Activated CD4-positive, alpha-beta T cell treated with anti-CD3 and anti-CD28 coated beads for 36 hours (primary cell): ENCODE measurements around the gene THOP1. TPM values are rescaled to one million over a fixed set of nuclear protein-coding genes. Genes with fewer than 3 reads are reported as not detected.

Source experiments
- ATAC-seq: fragments of 200-7000 bp; cut with Tn5 transposase; one replicate; pipeline ENCODE4 v1.10.0; 2021; ENCODE audit warnings: mild to moderate bottlenecking, moderate library complexity
- CTCF ChIA-PET: fragments of 350-600 bp; sonication (Branson Sonifier 250); formaldehyde crosslinking; loops from one replicate; lab custom pipeline; 2021; ENCODE audit warnings: antibody characterized with exemption; lab: Charles Lee
- POLR2A ChIA-PET: fragments of 350-600 bp; sonication (Branson Sonifier 250); formaldehyde crosslinking; loops from one replicate; lab custom pipeline; 2021; ENCODE audit warnings: antibody characterized with exemption, inconsistent platforms; lab: Charles Lee
- DNase-seq: peaks from one replicate; pipeline ENCODE4 v3.0.0-alpha.2; 2020
- H3K27ac Mint-ChIP-seq: one replicate; pipeline ENCODE4 v1.8.0; 2021; ENCODE audit warnings: mixed read lengths
- H3K27me3 Mint-ChIP-seq: one replicate; pipeline ENCODE4 v1.8.0; 2021; ENCODE audit warnings: mixed read lengths
- H3K36me3 Mint-ChIP-seq: one replicate; pipeline ENCODE4 v1.8.0; 2021; ENCODE audit warnings: low read depth, mixed read lengths
- H3K4me1 Mint-ChIP-seq: one replicate; pipeline ENCODE4 v1.8.0; 2021; ENCODE audit warnings: mixed read lengths
- H3K4me3 Mint-ChIP-seq: one replicate; pipeline ENCODE4 v1.8.0; 2021; ENCODE audit warnings: mild to moderate bottlenecking, moderate library complexity, mixed read lengths
- H3K9me3 Mint-ChIP-seq: one replicate; pipeline ENCODE4 v1.8.0; 2021; ENCODE audit warnings: low read depth, mixed read lengths
- intact Hi-C, 2 experiments: fragments of 100-400 bp; cut with DNase I in 1 of 2; cut with micrococcal nuclease in 1 of 2; formaldehyde crosslinking; loops; one replicate each; pipeline versions ENCODE4 v1.14.2 to v1.15.1; 2022 to 2024; cut with DNase I, micrococcal nuclease
- total RNA-seq, 2 experiments: library from RNA; stranded (reverse); gene quantifications; one replicate each; pipeline ENCODE4 v1.2.3, GENCODE V29; 2021

Gene THOP1
- total RNA-seq, 2 experiments from 2014 or later: 135 to 144 TPM

DNA sequence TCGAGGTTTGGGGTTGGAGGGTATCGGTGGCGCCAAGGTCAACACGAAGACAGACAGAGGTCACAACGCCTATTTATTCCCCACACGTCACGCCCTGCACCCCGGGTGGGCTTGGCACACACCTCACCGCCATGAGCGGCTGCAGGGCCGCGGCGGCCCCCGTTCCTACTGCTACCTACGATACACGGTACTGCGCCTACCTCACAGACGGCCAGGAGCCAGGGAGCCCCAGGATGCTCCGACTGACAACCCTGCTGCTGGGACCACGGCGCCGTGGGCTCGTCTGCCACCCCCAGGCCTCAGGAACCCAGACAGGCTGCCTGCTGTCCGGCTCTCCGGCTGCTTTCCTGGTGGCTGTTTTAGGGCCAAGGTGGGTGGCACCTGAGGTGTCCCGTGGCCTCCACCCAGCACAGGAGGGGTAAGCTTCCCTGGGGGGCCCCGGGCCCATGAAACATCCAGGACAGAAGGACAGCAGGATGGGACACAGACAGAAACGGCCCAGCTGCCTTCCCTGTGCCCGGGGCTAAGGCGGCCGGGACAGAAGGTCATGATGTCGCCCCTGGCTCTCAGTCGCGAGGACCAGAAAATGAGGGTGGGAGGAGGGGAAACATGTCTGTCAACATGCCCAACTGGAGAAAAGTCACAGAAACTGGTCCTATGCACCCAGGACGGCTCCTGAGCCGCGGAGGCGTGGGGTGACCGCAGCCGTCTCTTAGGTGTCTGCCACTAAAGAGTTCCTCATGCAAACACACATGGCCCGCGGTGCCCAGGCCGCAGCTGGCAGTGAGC, 30.4 kb upstream of the THOP1 start:
- ATAC-seq: no peak
- DNase-seq: no peak
- Mint-ChIP-seq H3K27me3 (no peaks in the 10 kb centered on the region), H3K27ac (no peak overlapping the region), H3K4me1 (peaks cover 13% of the 10 kb centered on the region), H3K4me3 (no peak overlapping the region), H3K36me3 (peaks cover 21% of the 10 kb centered on the region), H3K9me3 (no peaks in the 10 kb centered on the region)
- ChIA-PET POLR2A (no interaction called here), CTCF (no interaction called here)
- intact Hi-C loops: no loop called here

DNA sequence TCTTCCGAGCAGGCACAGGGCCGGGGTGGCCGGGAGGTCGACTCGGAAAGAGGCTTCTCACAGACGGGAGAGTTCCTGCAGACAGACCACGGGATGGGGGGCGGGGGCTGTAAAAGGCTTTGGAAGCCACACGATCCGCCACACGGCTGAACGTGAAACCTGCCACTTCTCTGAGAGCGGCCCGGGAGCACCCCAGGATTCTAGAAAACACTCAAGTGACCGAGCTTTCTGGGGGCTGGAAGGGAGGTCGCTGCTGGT, 29.9 kb upstream of the THOP1 start:
- ATAC-seq: no peak
- H3K27me3 Mint-ChIP-seq: no peaks in the 10 kb centered on the region
- H3K4me3 Mint-ChIP-seq: no peak overlapping the region
- ChIA-PET CTCF (interaction anchor here (1.2 kb wide), 1 partner anchor 30 kb away, joined by 4 read pairs; the partner anchor contains the start of gene THOP1), POLR2A (no interaction called here)
- no peak overlapping the region for H3K27ac Mint-ChIP-seq
- H3K36me3 Mint-ChIP-seq: peaks cover 21% of the 10 kb centered on the region
- no peak for DNase-seq
- H3K9me3 Mint-ChIP-seq: no peaks in the 10 kb centered on the region
- intact Hi-C loops: no loop called here
- H3K4me1 Mint-ChIP-seq: peaks cover 13% of the 10 kb centered on the region

DNA sequence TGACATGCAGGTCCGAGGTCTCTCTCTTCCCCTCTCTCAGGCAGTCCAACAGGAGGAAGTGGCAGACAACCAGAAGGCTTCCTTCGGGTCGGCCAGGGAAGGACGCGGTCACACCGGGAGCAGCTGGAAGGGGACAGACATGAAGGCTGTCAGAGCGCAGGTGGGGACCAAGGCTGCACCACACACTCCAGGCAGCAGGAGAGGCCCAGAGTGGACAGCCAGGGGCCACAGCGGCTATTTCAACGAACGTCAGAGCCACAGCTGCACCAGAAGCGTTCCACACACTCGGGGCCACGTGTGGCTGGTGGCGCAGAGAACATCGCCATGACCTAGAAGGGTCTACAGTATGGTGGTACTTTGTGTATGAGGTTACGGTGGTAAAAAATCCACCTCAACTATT, 29.5 kb upstream of the THOP1 start:
- H3K9me3 Mint-ChIP-seq: no peaks in the 10 kb centered on the region
- ChIA-PET POLR2A (interaction anchor here (0.7 kb wide), 1 partner anchor 98 kb away, joined by 5 read pairs; no protein-coding TSS in a partner anchor), CTCF (interaction anchor here (1.2 kb wide), 1 partner anchor 30 kb away, joined by 4 read pairs; the partner anchor contains the start of gene THOP1)
- DNase-seq: no peak
- intact Hi-C loops: no loop called here
- H3K36me3 Mint-ChIP-seq: peaks cover 23% of the 10 kb centered on the region
- H3K4me3 Mint-ChIP-seq: no peak overlapping the region
- ATAC-seq: no peak
- no peak overlapping the region for H3K27ac Mint-ChIP-seq
- no peaks in the 10 kb centered on the region for H3K27me3 Mint-ChIP-seq
- peaks cover 13% of the 10 kb centered on the region for H3K4me1 Mint-ChIP-seq

DNA sequence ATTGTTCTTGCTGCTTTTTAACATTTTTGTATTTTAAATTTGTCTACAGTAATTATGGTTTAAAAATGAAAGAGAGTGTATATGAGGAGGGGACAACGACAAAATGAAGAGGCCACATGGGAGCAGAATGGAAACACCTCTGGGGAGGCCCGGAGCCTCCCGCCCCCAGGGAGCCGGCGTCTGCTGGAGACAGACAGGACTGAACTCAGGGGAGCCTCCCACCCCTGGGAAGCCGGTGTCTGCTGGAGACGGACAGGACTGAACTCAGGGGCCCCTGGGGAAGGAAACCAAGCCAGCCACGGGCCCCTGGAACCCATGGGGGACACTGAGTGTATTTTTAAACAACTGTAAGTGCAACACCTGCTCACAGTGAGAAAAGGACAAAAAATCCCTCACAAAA, 28.8 kb upstream of the THOP1 start:
- intact Hi-C loops: no loop called here
- ChIA-PET POLR2A (interaction anchor here (0.7 kb wide), 1 partner anchor 97 kb away, joined by 5 read pairs; no protein-coding TSS in a partner anchor), CTCF (interaction anchor here (1.2 kb wide), 1 partner anchor 29 kb away, joined by 4 read pairs; the partner anchor contains the start of gene THOP1)
- DNase-seq (no peak), ATAC-seq (no peak)
- no peaks in the 10 kb centered on the region for H3K27me3 Mint-ChIP-seq
- H3K4me3 Mint-ChIP-seq: no peak overlapping the region
- H3K36me3 Mint-ChIP-seq: peaks cover 27% of the 10 kb centered on the region
- no peaks in the 10 kb centered on the region for H3K9me3 Mint-ChIP-seq
- H3K27ac Mint-ChIP-seq: no peak overlapping the region
- H3K4me1 Mint-ChIP-seq: peaks cover 13% of the 10 kb centered on the region

DNA sequence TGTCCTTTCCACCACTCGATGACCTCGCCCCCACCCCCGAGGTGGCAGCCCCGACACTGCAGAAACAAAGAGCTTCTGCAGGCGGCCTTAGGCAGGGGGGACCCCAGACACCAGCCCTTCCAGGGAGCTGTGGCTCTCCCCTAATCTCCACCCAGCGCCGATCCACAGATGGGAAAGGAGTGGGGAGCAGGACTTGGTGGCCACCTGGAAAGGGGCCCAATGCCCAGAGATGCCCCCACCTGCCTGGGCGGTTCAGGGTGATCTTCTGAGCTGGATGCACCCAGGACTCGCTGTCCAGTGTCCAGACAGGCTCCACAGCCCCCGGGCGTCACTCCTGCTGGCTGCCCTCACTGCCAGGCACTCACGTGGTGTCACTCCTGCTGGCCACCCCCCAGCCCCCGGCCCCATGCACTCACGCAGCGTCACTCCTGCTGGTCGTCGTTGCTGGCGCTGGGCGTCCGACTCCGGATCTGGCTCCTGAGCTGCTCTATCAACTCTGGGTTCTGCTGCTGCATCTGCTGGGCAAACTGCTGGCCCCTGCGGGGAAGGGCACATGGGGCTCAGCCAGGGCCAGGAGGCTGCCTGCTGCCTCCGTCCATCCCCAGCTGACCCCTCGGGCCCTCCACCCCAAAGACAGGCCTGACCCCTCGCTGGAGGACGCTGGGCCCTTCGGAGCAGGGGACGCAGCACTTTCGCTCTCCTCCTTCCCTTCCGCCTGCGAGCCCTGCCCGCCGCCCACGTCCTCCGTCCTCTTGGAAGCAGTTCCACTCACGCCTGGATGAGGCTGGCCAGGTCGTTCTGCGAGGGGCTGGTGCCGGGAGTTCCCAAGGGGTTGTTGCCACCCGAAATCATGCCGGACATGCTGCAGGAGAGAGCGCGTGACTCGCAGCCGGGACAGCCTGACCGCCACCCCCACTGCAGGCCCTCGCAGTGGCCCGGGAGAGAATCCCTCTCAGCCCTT, 28.1 kb upstream of the THOP1 start:
- DNase-seq (no peak), ATAC-seq (no peak)
- no peak overlapping the region for H3K27ac Mint-ChIP-seq
- POLR2A ChIA-PET: no interaction called here
- no peaks in the 10 kb centered on the region for H3K9me3 Mint-ChIP-seq
- H3K36me3 Mint-ChIP-seq: peaks cover 31% of the 10 kb centered on the region
- H3K27me3 Mint-ChIP-seq: no peaks in the 10 kb centered on the region
- CTCF ChIA-PET: no interaction called here
- H3K4me3 Mint-ChIP-seq: no peak overlapping the region
- intact Hi-C loops: no loop called here
- peaks cover 13% of the 10 kb centered on the region for H3K4me1 Mint-ChIP-seq

DNA sequence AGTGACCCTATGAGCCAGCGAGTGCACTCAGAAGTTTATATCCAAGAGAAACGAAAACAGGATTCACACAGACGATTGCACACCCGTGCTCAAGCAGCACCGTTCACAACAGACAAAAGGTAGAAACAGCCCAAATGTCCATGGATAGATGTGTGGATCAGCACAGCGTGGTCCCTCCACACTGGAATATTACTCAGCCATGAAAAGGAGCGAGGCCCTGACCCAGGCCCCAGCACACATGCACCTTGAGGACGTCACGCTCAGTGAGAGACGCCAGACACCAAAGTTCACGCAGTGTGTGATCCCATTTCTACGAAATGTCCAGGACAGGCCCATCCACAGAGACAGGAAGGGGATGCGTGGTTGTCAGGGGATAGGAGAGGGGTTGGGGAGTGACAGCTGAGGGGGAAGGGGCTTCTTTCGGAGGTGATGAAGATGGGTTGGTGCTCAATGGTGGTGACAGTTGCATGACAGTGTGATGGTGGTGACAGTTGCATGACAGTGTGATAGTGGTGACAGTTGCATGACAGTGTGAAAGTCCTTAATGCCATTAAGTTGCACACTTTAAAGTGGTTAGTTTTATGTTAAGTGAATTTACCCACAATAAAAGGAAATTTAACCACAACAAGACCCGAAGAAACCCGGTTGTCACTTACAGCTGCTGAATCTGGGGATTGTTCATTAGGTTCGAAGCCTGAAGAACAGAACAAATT, 26.5 kb upstream of the THOP1 start:
- H3K4me3 Mint-ChIP-seq: no peak overlapping the region
- ChIA-PET POLR2A (no interaction called here), CTCF (interaction anchor here (0.6 to 2.0 kb wide), 3 partner anchors 44 to 111 kb away, joined by 3 to 10 read pairs (median 3); no protein-coding TSS in a partner anchor)
- H3K27ac Mint-ChIP-seq: no peak overlapping the region
- peaks cover 4% of the 10 kb centered on the region for H3K4me1 Mint-ChIP-seq
- H3K27me3 Mint-ChIP-seq: no peaks in the 10 kb centered on the region
- intact Hi-C loops: no loop called here
- no peak for DNase-seq
- H3K9me3 Mint-ChIP-seq: no peaks in the 10 kb centered on the region
- no peak for ATAC-seq
- peaks cover 27% of the 10 kb centered on the region for H3K36me3 Mint-ChIP-seq

DNA sequence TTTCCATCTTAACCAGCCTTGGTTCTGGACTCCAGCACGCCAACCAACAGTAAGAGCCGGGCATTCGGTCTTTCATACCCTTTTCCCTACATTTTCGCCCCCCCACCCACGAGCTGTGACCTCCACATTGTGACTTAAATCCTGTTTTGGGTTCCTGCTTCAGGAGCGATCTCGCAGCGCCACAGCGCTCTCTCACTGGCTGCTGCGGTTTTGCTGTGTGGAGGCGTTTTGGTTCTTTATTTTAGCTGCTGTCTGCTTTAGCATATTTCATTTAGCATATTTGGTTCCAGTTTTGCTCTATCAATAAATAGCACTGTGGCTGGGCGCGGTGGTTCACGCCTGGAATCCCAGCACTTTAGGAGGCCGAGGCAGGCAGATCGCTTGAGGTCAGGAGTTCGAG, 25.9 kb upstream of the THOP1 start:
- POLR2A ChIA-PET: no interaction called here
- CTCF ChIA-PET: interaction anchor here (0.7 to 2.0 kb wide), 3 partner anchors 31 to 111 kb away, joined by 3 to 10 read pairs (median 3); no protein-coding TSS in a partner anchor
- DNase-seq: peak; percentile 29
- H3K27ac Mint-ChIP-seq: no peak overlapping the region
- intact Hi-C loops: no loop called here
- no peaks in the 10 kb centered on the region for H3K27me3 Mint-ChIP-seq
- ATAC-seq: no peak
- peaks cover 22% of the 10 kb centered on the region for H3K36me3 Mint-ChIP-seq
- H3K9me3 Mint-ChIP-seq: no peaks in the 10 kb centered on the region
- H3K4me3 Mint-ChIP-seq: no peak overlapping the region
- peaks cover 4% of the 10 kb centered on the region for H3K4me1 Mint-ChIP-seq

DNA sequence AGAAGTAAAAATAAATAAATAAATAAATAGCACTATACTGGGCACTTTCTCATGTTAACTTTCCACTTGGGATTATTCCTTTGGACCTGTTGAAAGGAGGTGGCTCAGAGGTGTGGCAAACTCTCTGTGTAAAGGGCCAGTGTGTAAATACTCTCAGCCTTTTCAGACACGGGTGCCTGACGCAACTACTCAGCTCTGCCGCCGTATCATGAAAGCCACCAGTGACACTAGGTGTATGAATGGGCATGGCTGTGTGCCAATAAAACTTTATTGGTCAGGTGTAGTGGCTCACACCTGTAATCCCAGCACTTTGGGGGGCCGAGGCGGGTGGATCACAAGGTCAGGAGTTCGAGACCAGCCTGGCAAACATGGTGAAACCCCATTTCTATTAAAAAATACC, 25.3 kb upstream of the THOP1 start:
- peaks cover 23% of the 10 kb centered on the region for H3K36me3 Mint-ChIP-seq
- H3K27me3 Mint-ChIP-seq: no peaks in the 10 kb centered on the region
- no peak for DNase-seq
- no peaks in the 10 kb centered on the region for H3K9me3 Mint-ChIP-seq
- ChIA-PET POLR2A (no interaction called here), CTCF (interaction anchor here (0.6 to 2.0 kb wide), 4 partner anchors 10 to 112 kb away, joined by 3 to 10 read pairs (median 4); no protein-coding TSS in a partner anchor)
- ATAC-seq: no peak
- peaks cover 4% of the 10 kb centered on the region for H3K4me1 Mint-ChIP-seq
- no peak overlapping the region for H3K4me3 Mint-ChIP-seq
- H3K27ac Mint-ChIP-seq: no peak overlapping the region
- intact Hi-C loops: no loop called here

DNA sequence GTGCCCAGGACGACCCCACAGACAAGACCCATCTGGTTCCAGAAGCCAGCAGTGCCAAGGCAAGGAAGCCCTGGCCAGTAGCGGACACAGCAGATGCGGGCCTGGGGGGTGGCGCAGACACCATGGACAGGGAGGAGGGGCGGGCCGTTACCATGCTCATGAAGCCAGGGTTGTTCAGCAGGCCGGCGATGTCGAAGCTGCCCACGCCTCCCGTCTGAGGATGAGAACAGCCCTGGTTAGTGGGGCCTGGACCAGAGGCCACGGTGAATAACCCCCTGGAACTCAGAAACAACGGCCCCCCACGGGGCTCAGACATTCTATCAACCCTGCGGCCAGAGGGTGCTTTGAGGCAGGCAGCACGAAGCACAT, 24.0 kb upstream of the THOP1 start:
- intact Hi-C loops: no loop called here
- Mint-ChIP-seq H3K4me1 (peaks cover 4% of the 10 kb centered on the region), H3K27me3 (no peaks in the 10 kb centered on the region), H3K4me3 (no peak overlapping the region), H3K36me3 (peaks cover 22% of the 10 kb centered on the region), H3K27ac (no peak overlapping the region), H3K9me3 (no peaks in the 10 kb centered on the region)
- ATAC-seq (no peak), DNase-seq (no peak)
- ChIA-PET CTCF (no interaction called here), POLR2A (no interaction called here)

DNA sequence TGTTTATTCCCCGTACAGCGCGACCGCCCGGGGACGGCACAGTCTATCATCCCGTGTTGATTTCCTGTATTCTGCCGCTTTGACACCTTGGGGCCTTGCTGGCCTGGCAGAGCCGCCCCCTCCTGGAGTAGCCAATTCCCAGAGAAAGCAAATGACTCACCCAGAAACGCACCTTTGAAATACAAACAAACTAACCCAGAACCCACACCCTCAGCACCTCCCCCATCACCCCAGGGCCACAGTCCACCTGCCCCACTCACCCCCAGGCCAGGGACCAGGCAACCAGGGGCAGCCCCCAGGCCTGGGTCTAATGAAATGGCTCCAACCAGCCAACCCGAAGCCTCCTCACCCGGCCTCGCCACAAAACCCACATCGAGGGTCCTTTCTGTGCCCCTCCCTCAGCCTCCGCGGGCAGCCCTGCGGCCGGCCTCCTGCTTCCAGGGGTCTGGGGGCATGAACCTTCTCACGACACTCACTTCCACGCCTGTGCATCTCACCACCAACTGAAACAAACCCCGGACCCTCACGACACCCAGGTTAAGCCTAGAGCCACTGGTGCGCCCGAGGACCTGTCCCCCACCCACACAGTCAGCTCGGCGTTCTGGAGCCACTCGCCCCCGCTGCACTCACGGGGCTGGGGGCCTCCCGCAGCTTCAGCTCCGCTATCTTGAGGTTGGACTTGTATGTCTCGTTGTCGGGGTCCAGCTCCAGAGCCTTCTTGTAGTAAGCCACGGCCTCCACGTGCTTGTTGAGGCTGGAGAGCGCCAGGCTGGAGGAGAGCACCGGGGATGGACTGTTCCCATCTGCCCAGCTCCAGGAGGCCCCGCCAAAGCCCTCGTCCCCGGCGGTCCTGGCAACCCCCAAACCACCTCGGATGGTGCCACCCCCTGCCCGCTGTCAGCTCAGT, 23.2 kb upstream of the THOP1 start:
- DNase-seq (no peak), ATAC-seq (no peak)
- intact Hi-C loops: no loop called here
- no peak overlapping the region for H3K4me3 Mint-ChIP-seq
- H3K9me3 Mint-ChIP-seq: no peaks in the 10 kb centered on the region
- CTCF ChIA-PET: no interaction called here
- no peaks in the 10 kb centered on the region for H3K27me3 Mint-ChIP-seq
- POLR2A ChIA-PET: no interaction called here
- peaks cover 4% of the 10 kb centered on the region for H3K4me1 Mint-ChIP-seq
- no peak overlapping the region for H3K27ac Mint-ChIP-seq
- peaks cover 24% of the 10 kb centered on the region for H3K36me3 Mint-ChIP-seq
